NCI-H2196 (cell line): ENCODE data around the gene ACP2.
A peak's percentile ranks its signal among the peaks of the same experiment; 100 is the strongest.

ENCODE experiments used
- DNase-seq: peaks from one replicate; lab custom pipeline; 2025; ENCODE audit not compliant: unreplicated experiment; lab: John Stamatoyannopoulos, UW

Gene ACP2

GRCh38 chr11:47248664-47249377 is at the start of gene ACP2:
ACP2 (minus strand) TSS chr11:47248814; CDS start chr11:47248789, 25 bp downstream.
- peak; percentile 89 for DNase-seq

GRCh38 chr11:47296045-47296444 is 47.4 kb upstream of the ACP2 start:
- DNase-seq = peak; percentile 55

- DNase-seq = no peak
Measured at GRCh38 chr11:47295385-47295784, 46.8 kb upstream of the ACP2 start.

GRCh38 chr11:47289856-47290255 is 41.2 kb upstream of the ACP2 start:
- no peak for DNase-seq

- DNase-seq = no peak
Measured at GRCh38 chr11:47288066-47288465, 39.5 kb upstream of the ACP2 start.

GRCh38 chr11:47285969-47286770 is 37.6 kb upstream of the ACP2 start:
- DNase-seq = no peak

- DNase-seq = no peak
Measured at GRCh38 chr11:47284151-47284550, 35.5 kb upstream of the ACP2 start.

GRCh38 chr11:47282462-47282861 is 33.8 kb upstream of the ACP2 start:
- no peak for DNase-seq

GRCh38 chr11:47280860-47281259 is 32.2 kb upstream of the ACP2 start:
- DNase-seq = no peak

- no peak for DNase-seq
Measured at GRCh38 chr11:47280099-47280498, 31.5 kb upstream of the ACP2 start.

GRCh38 chr11:47278769-47279168 is 30.2 kb upstream of the ACP2 start:
- DNase-seq = no peak

- no peak for DNase-seq
Measured at GRCh38 chr11:47278058-47278457, 29.4 kb upstream of the ACP2 start.

GRCh38 chr11:47276923-47277322 is 28.3 kb upstream of the ACP2 start:
- DNase-seq = no peak

GRCh38 chr11:47274495-47275235 is 26.1 kb upstream of the ACP2 start:
- no peak for DNase-seq

- no peak for DNase-seq
Measured at GRCh38 chr11:47272706-47273105, 24.1 kb upstream of the ACP2 start.

GRCh38 chr11:47271961-47272661 is 23.5 kb upstream of the ACP2 start:
- DNase-seq = peak; percentile 47

- DNase-seq = no peak
Measured at GRCh38 chr11:47271328-47271727, 22.7 kb upstream of the ACP2 start.

GRCh38 chr11:47270331-47271271 is 22.0 kb upstream of the ACP2 start:
- peak; percentile 20 for DNase-seq

- peak; percentile 86 for DNase-seq
Measured at GRCh38 chr11:47269829-47270305, 21.3 kb upstream of the ACP2 start, which contains the start of gene MADD. MADD (plus strand) TSS chr11:47270133.
